ENCODE results near the gene DHODH. TPM values are rescaled to one million over a fixed set of nuclear protein-coding genes. Genes with fewer than 3 reads are reported as not detected.
"Not testable (repeated sequence)": the region's sequence is repeated elsewhere in the genome, so short reads cannot be mapped to it uniquely, and the experiment has no call there.

Gene DHODH
- total RNA-seq, 4 donors from 2014 or later = 5.1 to 7.3 (median 6.7) TPM

DNA sequence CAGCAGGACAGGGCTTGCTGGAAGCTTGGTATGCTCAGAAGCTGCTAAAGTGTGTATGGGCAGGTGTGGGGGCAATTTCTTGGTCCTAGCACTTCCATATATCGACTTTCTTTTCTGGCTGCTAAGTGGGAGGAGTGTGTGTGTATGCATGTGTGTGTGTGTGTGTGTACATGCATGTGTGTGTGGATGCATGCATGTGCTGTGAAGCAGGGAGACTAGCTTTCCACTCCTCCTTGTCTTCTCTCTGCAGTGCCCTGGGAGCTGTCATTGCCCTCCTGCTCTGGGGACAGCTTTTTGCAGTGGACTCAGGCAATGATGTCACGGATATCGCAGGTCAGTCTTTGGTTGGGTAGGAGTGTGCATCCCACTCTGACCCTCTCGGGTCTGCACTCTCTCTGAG lies 47.4 kb downstream of the DHODH start:
- in situ Hi-C loops (cut with MboI; ENCODE audit: low sequenced_read_pairs in 4 of 4) = no loop called here
- Histone ChIP-seq H3K36me3 (no peaks in the 10 kb centered on the region), H3K4me1 (peaks cover 4 to 13% of the 10 kb centered on the region in 2 donors), H3K27ac (no peak overlapping the region), H3K9me3 (no peaks in the 10 kb centered on the region), H3K27me3 (no peaks in the 10 kb centered on the region), H3K4me3 (no peak overlapping the region)
- TF ChIP-seq, protein P1, sequence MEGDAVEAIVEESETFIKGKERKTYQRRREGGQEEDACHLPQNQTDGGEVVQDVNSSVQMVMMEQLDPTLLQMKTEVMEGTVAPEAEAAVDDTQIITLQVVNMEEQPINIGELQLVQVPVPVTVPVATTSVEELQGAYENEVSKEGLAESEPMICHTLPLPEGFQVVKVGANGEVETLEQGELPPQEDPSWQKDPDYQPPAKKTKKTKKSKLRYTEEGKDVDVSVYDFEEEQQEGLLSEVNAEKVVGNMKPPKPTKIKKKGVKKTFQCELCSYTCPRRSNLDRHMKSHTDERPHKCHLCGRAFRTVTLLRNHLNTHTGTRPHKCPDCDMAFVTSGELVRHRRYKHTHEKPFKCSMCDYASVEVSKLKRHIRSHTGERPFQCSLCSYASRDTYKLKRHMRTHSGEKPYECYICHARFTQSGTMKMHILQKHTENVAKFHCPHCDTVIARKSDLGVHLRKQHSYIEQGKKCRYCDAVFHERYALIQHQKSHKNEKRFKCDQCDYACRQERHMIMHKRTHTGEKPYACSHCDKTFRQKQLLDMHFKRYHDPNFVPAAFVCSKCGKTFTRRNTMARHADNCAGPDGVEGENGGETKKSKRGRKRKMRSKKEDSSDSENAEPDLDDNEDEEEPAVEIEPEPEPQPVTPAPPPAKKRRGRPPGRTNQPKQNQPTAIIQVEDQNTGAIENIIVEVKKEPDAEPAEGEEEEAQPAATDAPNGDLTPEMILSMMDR (IDR thresholded peaks at IDR 0.05 in 4 of 5, conservative IDR thresholded peaks at IDR 0.05 in 1 of 5) = no peak
- TF ChIP-seq POLR2A (IDR thresholded peaks at IDR 0.05) = no peak
- ATAC-seq (no peak), DNase-seq (no peak)
- intact Hi-C loops (cut with DNase I; ENCODE audit: low total_unique reads) = no loop called here

- H3K4me3 ChIP-seq; DNase-seq; H3K27ac ChIP-seq; ATAC-seq; H3K27me3 ChIP-seq; H3K4me1 ChIP-seq; intact Hi-C loops (cut with DNase I; ENCODE audit: low total_unique reads); H3K36me3 ChIP-seq; H3K9me3 ChIP-seq; in situ Hi-C loops (cut with MboI; ENCODE audit: low sequenced_read_pairs in 4 of 4): not testable (repeated sequence)
These were observed 48.8 kb downstream of the DHODH start for GRCh38 chr16:72057313-72057712.

GRCh38 chr16:72059060-72059459 lies 50.5 kb downstream of the DHODH start:
- H3K27me3 ChIP-seq; H3K27ac ChIP-seq; ATAC-seq; in situ Hi-C loops (cut with MboI; ENCODE audit: low sequenced_read_pairs in 4 of 4); intact Hi-C loops (cut with DNase I; ENCODE audit: low total_unique reads); H3K4me3 ChIP-seq; H3K9me3 ChIP-seq; H3K36me3 ChIP-seq; DNase-seq; H3K4me1 ChIP-seq: not testable (repeated sequence)

DNA sequence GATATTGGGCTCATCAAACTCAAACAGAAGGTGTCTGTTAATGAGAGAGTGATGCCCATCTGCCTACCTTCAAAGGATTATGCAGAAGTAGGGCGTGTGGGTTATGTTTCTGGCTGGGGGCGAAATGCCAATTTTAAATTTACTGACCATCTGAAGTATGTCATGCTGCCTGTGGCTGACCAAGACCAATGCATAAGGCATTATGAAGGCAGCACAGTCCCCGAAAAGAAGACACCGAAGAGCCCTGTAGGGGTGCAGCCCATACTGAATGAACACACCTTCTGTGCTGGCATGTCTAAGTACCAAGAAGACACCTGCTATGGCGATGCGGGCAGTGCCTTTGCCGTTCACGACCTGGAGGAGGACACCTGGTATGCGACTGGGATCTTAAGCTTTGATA lies 51.9 kb downstream of the DHODH start:
- in situ Hi-C loops (cut with MboI; ENCODE audit: low sequenced_read_pairs in 4 of 4) (no loop called here), intact Hi-C loops (cut with DNase I; ENCODE audit: low total_unique reads) (no loop called here)
- Histone ChIP-seq H3K4me1 (no peaks in the 10 kb centered on the region), H3K27me3 (no peaks in the 10 kb centered on the region), H3K36me3 (no peaks in the 10 kb centered on the region), H3K4me3 (no peak overlapping the region), H3K9me3 (no peaks in the 10 kb centered on the region), H3K27ac (no peak overlapping the region)
- DNase-seq (no peak), ATAC-seq (no peak)
- no peak for TF ChIP-seq POLR2A (IDR thresholded peaks at IDR 0.05)
- TF ChIP-seq, protein P1 (IDR thresholded peaks at IDR 0.05 in 4 of 5, conservative IDR thresholded peaks at IDR 0.05 in 1 of 5) = no peak

- no peak for DNase-seq
- no peak for ATAC-seq
- TF ChIP-seq, protein P1 (IDR thresholded peaks at IDR 0.05 in 4 of 5, conservative IDR thresholded peaks at IDR 0.05 in 1 of 5) = no peak
- TF ChIP-seq POLR2A (IDR thresholded peaks at IDR 0.05) = no peak
- Histone ChIP-seq H3K4me3 (no peak overlapping the region), H3K36me3 (no peaks in the 10 kb centered on the region), H3K4me1 (peaks cover 0 to under 1% of the 10 kb centered on the region in 2 donors), H3K9me3 (no peaks in the 10 kb centered on the region), H3K27ac (no peak overlapping the region), H3K27me3 (no peaks in the 10 kb centered on the region)
- in situ Hi-C loops (cut with MboI; ENCODE audit: low sequenced_read_pairs in 4 of 4) (no loop called here), intact Hi-C loops (cut with DNase I; ENCODE audit: low total_unique reads) (no loop called here)
These were observed 53.0 kb downstream of the DHODH start for GRCh38 chr16:72061564-72061963.

- Histone ChIP-seq H3K9me3 (no peaks in the 10 kb centered on the region), H3K4me1 (peaks cover 0 to 5% of the 10 kb centered on the region in 2 donors), H3K27ac (no peak overlapping the region), H3K4me3 (no peak overlapping the region), H3K27me3 (no peaks in the 10 kb centered on the region), H3K36me3 (no peaks in the 10 kb centered on the region)
- DNase-seq (no peak), ATAC-seq (no peak)
- in situ Hi-C loops (cut with MboI; ENCODE audit: low sequenced_read_pairs in 4 of 4) = no loop called here
- intact Hi-C loops (cut with DNase I; ENCODE audit: low total_unique reads) = no loop called here
- TF ChIP-seq, protein P1 (IDR thresholded peaks at IDR 0.05 in 4 of 5, conservative IDR thresholded peaks at IDR 0.05 in 1 of 5) = no peak
These were observed 55.9 kb downstream of the DHODH start for GRCh38 chr16:72064361-72064894.
